ENCODE data around the gene ETV6. TPM values are rescaled to one million over a fixed set of nuclear protein-coding genes. Genes with fewer than 3 reads are reported as not detected.

Gene ETV6
- total and polyA plus RNA-seq, 9 donors, result 7.0 to 11.1 (median 9.1) TPM

- WGBS (ENCODE audit: insufficient coverage), result 76% methylated on average over 3 of the region's 8 CpGs
- no peaks in the 10 kb centered on the region for H3K27me3 ChIP-seq (ENCODE audit: control insufficient read depth, insufficient read depth, low read length)
- H3K4me3 ChIP-seq (ENCODE audit: low read length), result no peak overlapping the region
- peak overlapping the region; percentile 56 for H3K27ac ChIP-seq (ENCODE audit: low read length)
- DNase-seq, result no peak
- H3K4me1 ChIP-seq (ENCODE audit: control insufficient read depth, insufficient read depth, low read length), result peaks cover 14% of the 10 kb centered on the region
- peaks cover 21% of the 10 kb centered on the region for H3K36me3 ChIP-seq (ENCODE audit: control insufficient read depth, insufficient read depth, low read length)
- H3K9me3 ChIP-seq (replicated peaks; ENCODE audit: control insufficient read depth, low read depth, low read length), result no peaks in the 10 kb centered on the region
Measured at GRCh38 chr12:11840366-11840765, 190.9 kb downstream of the ETV6 start.

DNA sequence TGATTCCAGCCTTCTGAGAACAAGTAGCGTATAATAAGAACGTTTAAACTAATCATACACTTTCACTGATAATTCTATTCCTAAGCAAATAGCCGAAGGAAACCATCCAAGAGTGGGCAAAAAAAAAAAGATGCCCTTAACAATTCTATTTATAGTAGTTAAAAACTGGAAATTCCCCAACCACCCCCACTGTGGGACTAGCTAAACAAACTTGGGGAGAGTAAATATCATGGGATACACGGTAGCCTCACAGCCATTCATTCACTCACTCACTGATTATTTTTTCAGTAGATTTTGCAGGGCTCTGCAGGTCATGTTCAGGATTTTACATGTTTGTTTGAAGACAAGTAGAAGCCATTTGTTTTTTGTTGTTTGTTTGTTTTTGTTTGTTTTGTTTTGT, 197.0 kb downstream of the ETV6 start:
- H3K9me3 ChIP-seq (replicated peaks; ENCODE audit: control insufficient read depth, low read depth, low read length), result no peaks in the 10 kb centered on the region
- no peak for DNase-seq
- no peaks in the 10 kb centered on the region for H3K4me1 ChIP-seq (ENCODE audit: control insufficient read depth, insufficient read depth, low read length)
- H3K4me3 ChIP-seq (ENCODE audit: low read length), result no peak overlapping the region
- H3K36me3 ChIP-seq (ENCODE audit: control insufficient read depth, insufficient read depth, low read length), result peaks cover 16% of the 10 kb centered on the region
- no CpG with 5 or more reads among the region's 4 CpGs for WGBS (ENCODE audit: insufficient coverage)
- no peaks in the 10 kb centered on the region for H3K27me3 ChIP-seq (ENCODE audit: control insufficient read depth, insufficient read depth, low read length)
- no peak overlapping the region for H3K27ac ChIP-seq (ENCODE audit: low read length)

DNA sequence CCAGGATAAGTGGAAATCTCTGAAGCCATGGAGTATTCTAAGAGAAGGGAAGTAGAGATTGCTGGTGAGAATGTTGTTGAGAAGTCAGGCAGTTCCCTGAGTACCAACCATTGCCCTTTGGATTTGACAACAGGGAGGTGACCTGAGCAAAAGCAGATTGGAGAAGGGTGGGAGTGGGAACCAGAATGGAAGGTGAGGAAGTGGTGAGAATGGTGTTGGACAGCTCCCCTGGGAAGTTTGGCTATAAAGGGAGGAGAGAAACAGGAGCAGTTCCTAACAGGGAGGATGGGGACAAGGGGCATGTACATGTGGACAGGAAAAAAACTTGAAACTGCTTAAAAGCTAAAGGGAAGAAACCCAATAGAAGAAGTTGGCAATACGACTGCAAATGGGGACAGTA, 198.1 kb downstream of the ETV6 start:
- no peaks in the 10 kb centered on the region for H3K4me1 ChIP-seq (ENCODE audit: control insufficient read depth, insufficient read depth, low read length)
- no peaks in the 10 kb centered on the region for H3K27me3 ChIP-seq (ENCODE audit: control insufficient read depth, insufficient read depth, low read length)
- peaks cover 12% of the 10 kb centered on the region for H3K36me3 ChIP-seq (ENCODE audit: control insufficient read depth, insufficient read depth, low read length)
- DNase-seq, result no peak
- H3K27ac ChIP-seq (ENCODE audit: low read length), result no peak overlapping the region
- H3K4me3 ChIP-seq (ENCODE audit: low read length), result no peak overlapping the region
- WGBS (ENCODE audit: insufficient coverage), result no CpG with 5 or more reads among the region's 1 CpG
- H3K9me3 ChIP-seq (replicated peaks; ENCODE audit: control insufficient read depth, low read depth, low read length), result no peaks in the 10 kb centered on the region

DNA sequence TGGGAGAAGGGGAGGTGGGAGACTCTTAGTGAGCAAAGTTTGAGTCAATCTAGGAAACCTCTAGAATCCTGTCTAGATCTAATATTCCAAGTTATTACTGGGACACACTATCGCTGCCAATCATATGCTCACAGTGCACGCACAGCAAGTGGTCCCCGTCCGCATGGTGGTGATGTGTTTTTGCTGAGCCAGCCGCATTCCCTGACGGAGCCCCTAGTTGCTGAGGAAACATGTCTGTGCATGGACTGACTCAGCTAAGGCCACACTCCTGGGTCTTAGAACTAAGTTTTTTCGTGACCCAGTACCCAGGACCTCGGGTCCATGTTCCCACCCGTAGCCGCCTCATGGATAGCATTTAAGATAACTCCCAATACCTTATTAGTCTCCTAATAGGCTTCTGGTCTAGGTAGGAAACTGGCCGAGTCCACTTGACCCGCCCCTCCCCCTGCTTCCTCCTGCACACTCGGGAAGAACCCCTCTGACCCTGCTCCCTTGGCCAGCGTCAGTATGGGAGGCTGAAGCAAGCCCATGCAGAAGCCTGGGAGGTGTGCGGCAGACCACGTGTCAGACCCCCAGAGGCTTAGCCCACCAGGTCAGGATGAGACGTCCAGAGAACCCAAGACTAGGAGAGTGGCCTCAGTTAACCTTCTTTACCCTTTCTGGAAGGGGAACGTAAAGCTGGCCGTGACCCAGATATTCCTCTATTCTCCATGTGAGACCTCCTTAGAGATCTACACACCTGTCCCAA, 200.5 kb downstream of the ETV6 start:
- Histone ChIP-seq H3K36me3 (ENCODE audit: control insufficient read depth, insufficient read depth, low read length) (peaks cover 23% of the 10 kb centered on the region), H3K9me3 (replicated peaks; ENCODE audit: control insufficient read depth, low read depth, low read length) (no peaks in the 10 kb centered on the region), H3K27ac (ENCODE audit: low read length) (no peak overlapping the region), H3K27me3 (ENCODE audit: control insufficient read depth, insufficient read depth, low read length) (no peaks in the 10 kb centered on the region), H3K4me1 (ENCODE audit: control insufficient read depth, insufficient read depth, low read length) (no peaks in the 10 kb centered on the region), H3K4me3 (ENCODE audit: low read length) (no peak overlapping the region)
- 83% methylated on average over 16 of the region's 19 CpGs for WGBS (ENCODE audit: insufficient coverage)
- DNase-seq, result no peak

DNA sequence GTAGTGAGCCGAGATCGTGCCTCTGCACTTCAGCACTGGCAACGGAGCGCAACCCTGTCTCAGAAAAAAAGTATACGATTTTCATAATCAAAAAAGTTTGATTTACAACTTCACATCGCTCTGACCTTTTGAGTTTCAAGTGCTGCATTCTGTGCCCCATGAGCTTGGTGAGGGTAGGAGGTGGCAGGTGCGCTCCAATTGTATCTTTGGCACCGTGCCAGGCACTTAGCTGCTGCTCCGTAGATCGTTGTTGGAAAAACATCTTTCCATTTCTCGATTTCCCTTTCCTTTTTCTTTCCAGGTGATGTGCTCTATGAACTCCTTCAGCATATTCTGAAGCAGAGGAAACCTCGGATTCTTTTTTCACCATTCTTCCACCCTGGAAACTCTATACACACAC, 203.7 kb downstream of the ETV6 start:
- peaks cover 20% of the 10 kb centered on the region for H3K36me3 ChIP-seq (ENCODE audit: control insufficient read depth, insufficient read depth, low read length)
- no peak for DNase-seq
- H3K9me3 ChIP-seq (replicated peaks; ENCODE audit: control insufficient read depth, low read depth, low read length), result no peaks in the 10 kb centered on the region
- H3K27me3 ChIP-seq (ENCODE audit: control insufficient read depth, insufficient read depth, low read length), result no peaks in the 10 kb centered on the region
- H3K4me3 ChIP-seq (ENCODE audit: low read length), result no peak overlapping the region
- peaks cover 5% of the 10 kb centered on the region for H3K4me1 ChIP-seq (ENCODE audit: control insufficient read depth, insufficient read depth, low read length)
- no peak overlapping the region for H3K27ac ChIP-seq (ENCODE audit: low read length)
- no CpG with 5 or more reads among the region's 12 CpGs for WGBS (ENCODE audit: insufficient coverage)

GRCh38 chr12:11854011-11854499, 204.6 kb downstream of the ETV6 start:
- Histone ChIP-seq H3K36me3 (ENCODE audit: control insufficient read depth, insufficient read depth, low read length) (peaks cover 20% of the 10 kb centered on the region), H3K27me3 (ENCODE audit: control insufficient read depth, insufficient read depth, low read length) (no peaks in the 10 kb centered on the region), H3K27ac (ENCODE audit: low read length) (no peak overlapping the region), H3K4me3 (ENCODE audit: low read length) (no peak overlapping the region), H3K9me3 (replicated peaks; ENCODE audit: control insufficient read depth, low read depth, low read length) (no peaks in the 10 kb centered on the region), H3K4me1 (ENCODE audit: control insufficient read depth, insufficient read depth, low read length) (peaks cover 5% of the 10 kb centered on the region)
- no peak for DNase-seq
- 96% methylated on average over 9 of the region's 13 CpGs for WGBS (ENCODE audit: insufficient coverage)

- peak; percentile 54 for DNase-seq
- no peaks in the 10 kb centered on the region for H3K9me3 ChIP-seq (replicated peaks; ENCODE audit: control insufficient read depth, low read depth, low read length)
- peak overlapping the region; percentile 48 for H3K27ac ChIP-seq (ENCODE audit: low read length)
- no peaks in the 10 kb centered on the region for H3K27me3 ChIP-seq (ENCODE audit: control insufficient read depth, insufficient read depth, low read length)
- H3K4me3 ChIP-seq (ENCODE audit: low read length), result no peak overlapping the region
- 57% methylated on average over 1 of the region's 4 CpGs for WGBS (ENCODE audit: insufficient coverage)
- peaks cover 10% of the 10 kb centered on the region for H3K4me1 ChIP-seq (ENCODE audit: control insufficient read depth, insufficient read depth, low read length)
- H3K36me3 ChIP-seq (ENCODE audit: control insufficient read depth, insufficient read depth, low read length), result peaks cover 17% of the 10 kb centered on the region
Measured at GRCh38 chr12:11855983-11856374, 206.5 kb downstream of the ETV6 start.

GRCh38 chr12:11856971-11857370, 207.5 kb downstream of the ETV6 start:
- Histone ChIP-seq H3K4me1 (ENCODE audit: control insufficient read depth, insufficient read depth, low read length) (peaks cover 20% of the 10 kb centered on the region), H3K36me3 (ENCODE audit: control insufficient read depth, insufficient read depth, low read length) (peaks cover 19% of the 10 kb centered on the region), H3K9me3 (replicated peaks; ENCODE audit: control insufficient read depth, low read depth, low read length) (no peaks in the 10 kb centered on the region), H3K4me3 (ENCODE audit: low read length) (no peak overlapping the region), H3K27me3 (ENCODE audit: control insufficient read depth, insufficient read depth, low read length) (no peaks in the 10 kb centered on the region), H3K27ac (ENCODE audit: low read length) (no peak overlapping the region)
- no peak for DNase-seq
- WGBS (ENCODE audit: insufficient coverage), result 78% methylated on average over 4 of the region's 7 CpGs

- Histone ChIP-seq H3K27ac (ENCODE audit: low read length) (no peak overlapping the region), H3K36me3 (ENCODE audit: control insufficient read depth, insufficient read depth, low read length) (peaks cover 7% of the 10 kb centered on the region), H3K4me3 (ENCODE audit: low read length) (no peak overlapping the region), H3K27me3 (ENCODE audit: control insufficient read depth, insufficient read depth, low read length) (no peaks in the 10 kb centered on the region), H3K4me1 (ENCODE audit: control insufficient read depth, insufficient read depth, low read length) (peaks cover 35% of the 10 kb centered on the region), H3K9me3 (replicated peaks; ENCODE audit: control insufficient read depth, low read depth, low read length) (no peaks in the 10 kb centered on the region)
- WGBS (ENCODE audit: insufficient coverage), result 64% methylated on average over 13 of the region's 17 CpGs
- DNase-seq, result peak; percentile 81
Measured at GRCh38 chr12:11859705-11860425, 210.4 kb downstream of the ETV6 start.

DNA sequence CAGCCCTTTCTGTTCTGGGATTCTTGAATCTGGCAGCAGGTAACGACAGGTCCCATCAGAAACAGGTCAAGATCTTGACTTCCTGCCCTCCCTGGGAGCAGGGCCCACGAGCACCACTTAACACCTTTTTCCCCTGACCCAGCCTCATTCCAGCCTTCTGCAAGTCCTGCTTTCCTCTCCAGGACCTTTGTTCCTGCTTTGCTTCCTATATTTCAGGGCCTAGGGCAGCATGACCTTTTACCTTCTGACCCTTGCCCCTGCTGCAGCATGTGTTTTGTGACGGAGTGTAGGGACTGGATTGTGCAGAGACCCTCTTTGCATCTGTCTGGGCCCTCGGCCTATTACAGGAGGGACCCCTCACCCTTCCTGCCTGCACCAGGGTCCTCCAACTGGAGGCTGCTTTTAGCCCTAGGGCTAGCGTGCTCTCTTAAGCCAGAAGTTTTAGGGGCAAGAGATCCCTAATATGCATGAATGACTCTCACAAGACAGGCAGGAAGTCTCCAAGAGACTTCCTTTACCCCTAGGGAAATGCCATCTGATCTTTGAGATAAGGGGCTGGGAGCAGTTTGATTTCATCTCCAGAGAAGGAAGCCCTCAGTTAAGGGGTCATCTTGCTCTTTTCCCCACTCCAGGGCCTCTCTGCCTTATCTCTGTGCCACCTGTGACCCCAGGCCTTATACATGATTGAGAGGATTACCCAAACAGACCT, 211.8 kb downstream of the ETV6 start:
- no peak overlapping the region for H3K27ac ChIP-seq (ENCODE audit: low read length)
- no peak for DNase-seq
- no peaks in the 10 kb centered on the region for H3K27me3 ChIP-seq (ENCODE audit: control insufficient read depth, insufficient read depth, low read length)
- H3K4me3 ChIP-seq (ENCODE audit: low read length), result no peak overlapping the region
- 57% methylated on average over 3 of the region's 5 CpGs for WGBS (ENCODE audit: insufficient coverage)
- H3K4me1 ChIP-seq (ENCODE audit: control insufficient read depth, insufficient read depth, low read length), result peaks cover 33% of the 10 kb centered on the region
- H3K36me3 ChIP-seq (ENCODE audit: control insufficient read depth, insufficient read depth, low read length), result peaks cover 7% of the 10 kb centered on the region
- peaks cover 5% of the 10 kb centered on the region for H3K9me3 ChIP-seq (replicated peaks; ENCODE audit: control insufficient read depth, low read depth, low read length)

All from muscle of leg (tissue), 11 donors.